HG02981 (cell line): ENCODE results near the gene UXS1.

Source experiments
- ATAC-seq: cut with Tn5 transposase; IDR thresholded peaks from one replicate; pipeline ENCODE4 v1.9.1; 2021; ENCODE audit warnings: mild to moderate bottlenecking, moderate library complexity; ENCODE audit not compliant: unreplicated experiment

UXS1 gene

GRCh38 chr2:106161938-106162820, 31.9 kb downstream of the UXS1 start:
- ATAC-seq, result no peak

GRCh38 chr2:106161341-106161740, 32.8 kb downstream of the UXS1 start:
- ATAC-seq, result no peak

GRCh38 chr2:106160786-106161261, 33.3 kb downstream of the UXS1 start:
- peak; percentile 58 for ATAC-seq

- ATAC-seq, result peak; percentile 50
Observed at GRCh38 chr2:106159866-106160785, 34.0 kb downstream of the UXS1 start.

GRCh38 chr2:106158871-106159270, 35.2 kb downstream of the UXS1 start:
- ATAC-seq, result no peak

GRCh38 chr2:106158131-106158530, 36.0 kb downstream of the UXS1 start:
- ATAC-seq, result no peak

GRCh38 chr2:106157416-106157815, 36.7 kb downstream of the UXS1 start:
- ATAC-seq, result no peak

GRCh38 chr2:106156305-106157296, 37.5 kb downstream of the UXS1 start:
- ATAC-seq, result no peak

- no peak for ATAC-seq
Observed at GRCh38 chr2:106153781-106154180, 40.3 kb downstream of the UXS1 start.

- ATAC-seq, result peak; percentile 64
Observed at GRCh38 chr2:106147665-106148064, 46.4 kb downstream of the UXS1 start.

GRCh38 chr2:106147159-106147558, 46.9 kb downstream of the UXS1 start:
- no peak for ATAC-seq

GRCh38 chr2:106144621-106145331, 49.3 kb downstream of the UXS1 start:
- no peak for ATAC-seq

GRCh38 chr2:106143495-106144215, 50.4 kb downstream of the UXS1 start:
- no peak for ATAC-seq

GRCh38 chr2:106142683-106143082, 51.4 kb downstream of the UXS1 start:
- no peak for ATAC-seq

- ATAC-seq, result no peak
Observed at GRCh38 chr2:106140913-106141312, 53.2 kb downstream of the UXS1 start.

- ATAC-seq, result no peak
Observed at GRCh38 chr2:106140113-106140512, 54.0 kb downstream of the UXS1 start.

- no peak for ATAC-seq
Observed at GRCh38 chr2:106139238-106139935, 54.7 kb downstream of the UXS1 start.

- no peak for ATAC-seq
Observed at GRCh38 chr2:106138543-106139237, 55.4 kb downstream of the UXS1 start.
